GM18499 (cell line): ENCODE data around the gene CLCNKA.
"Not testable (repeated sequence)": the region's sequence is repeated elsewhere in the genome, so short reads cannot be mapped to it uniquely, and the experiment has no call there.

ENCODE experiments used
- ATAC-seq: cut with Tn5 transposase; IDR thresholded peaks from one replicate; pipeline ENCODE4 v1.9.1; 2021; ENCODE audit warnings: moderate number of reproducible peaks; ENCODE audit not compliant: insufficient read depth, unreplicated experiment

Gene CLCNKA

DNA sequence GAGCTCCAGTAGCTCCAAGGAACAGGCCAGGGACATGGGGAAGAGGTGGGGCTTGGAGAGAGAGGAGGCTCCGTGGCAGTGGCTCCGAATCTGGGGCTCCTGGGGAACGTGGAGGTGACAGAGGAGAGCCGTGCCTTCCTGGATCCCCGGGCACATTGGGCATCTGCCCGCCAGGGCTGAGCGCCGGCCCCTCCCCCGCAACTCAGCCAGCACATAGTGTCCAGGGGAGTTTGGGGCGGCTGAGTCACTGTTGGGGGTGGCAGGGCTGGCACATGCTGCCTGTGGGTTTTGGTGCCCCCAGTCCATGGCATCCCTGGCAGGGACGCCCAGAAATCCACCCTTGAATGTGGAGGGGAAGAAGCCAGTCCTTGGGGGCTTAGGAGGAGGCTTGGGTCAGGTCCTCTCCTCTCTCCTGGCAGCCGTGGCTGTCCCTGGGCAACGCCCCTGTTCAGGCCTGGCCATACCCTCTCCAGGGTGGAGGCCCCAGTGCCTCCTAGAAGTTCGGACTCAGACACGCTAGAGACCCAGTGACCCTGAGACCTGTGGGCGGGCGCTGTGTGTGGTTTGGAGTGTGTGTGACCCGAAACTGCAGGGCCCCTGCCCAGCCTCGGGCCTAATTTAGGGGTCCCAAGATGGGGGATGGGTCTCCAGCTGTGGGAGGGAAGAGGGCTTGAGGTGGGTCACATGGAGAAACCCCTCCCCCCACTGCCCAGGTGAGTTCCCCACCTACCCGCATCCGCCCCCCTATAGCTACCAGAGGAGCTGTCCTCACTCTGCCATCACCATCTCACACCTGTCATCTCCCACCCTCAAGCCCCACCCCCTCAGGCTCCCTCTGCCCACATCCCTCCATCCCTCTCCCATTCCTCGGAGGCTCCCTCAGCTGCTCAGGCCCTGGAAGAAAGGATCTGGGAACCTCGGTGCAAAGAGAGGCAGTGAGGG is 5.6 kb upstream of the CLCNKA start:
- ATAC-seq = no peak

- ATAC-seq = no peak
Measured at GRCh38 chr1:16017076-16017460, 4.8 kb upstream of the CLCNKA start.

DNA sequence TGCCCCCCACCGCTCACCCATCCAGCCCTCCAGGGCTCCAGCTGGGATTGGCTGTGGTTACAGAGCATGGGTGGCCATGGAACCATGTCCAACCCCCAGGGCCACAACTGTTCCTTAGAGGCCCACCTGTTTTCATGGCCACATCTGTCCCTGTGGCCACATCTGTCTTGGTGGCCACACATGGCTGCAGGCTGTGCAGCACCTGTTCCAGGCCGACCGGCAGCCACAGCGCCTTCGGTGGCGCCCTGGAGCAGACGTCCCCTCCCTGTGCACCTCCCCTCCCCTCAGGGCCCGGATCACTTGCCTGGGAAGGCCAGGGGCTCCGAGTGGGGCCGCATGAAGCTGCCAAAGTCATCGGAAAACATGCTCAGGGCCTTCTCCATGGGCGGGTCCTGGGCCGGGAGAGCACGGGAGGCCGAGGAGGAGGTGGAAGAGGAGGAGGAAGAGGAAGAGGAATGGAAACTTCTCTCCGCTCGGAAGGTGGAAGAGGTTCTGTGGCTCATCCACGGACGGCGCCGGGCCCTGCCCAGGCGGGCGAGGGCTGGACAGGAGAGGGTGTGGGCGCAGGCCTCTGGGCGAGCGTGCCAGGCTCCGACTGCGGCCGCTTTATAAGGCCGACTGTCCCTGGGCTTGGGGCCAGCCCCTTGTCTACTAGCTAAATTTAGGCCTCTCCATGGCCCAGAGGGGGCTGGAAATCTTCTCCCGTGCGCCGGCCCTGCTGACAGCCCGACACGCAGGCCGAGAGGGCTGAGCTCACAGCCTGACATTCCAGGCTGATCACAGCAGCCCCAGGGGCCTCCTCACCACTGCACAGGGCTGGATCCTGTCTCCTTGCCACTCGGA is 4.2 kb upstream of the CLCNKA start, which contains the start of gene HSPB7:
TSS of gene HSPB7 (minus strand) at position 583 of the 843 bp plus-strand sequence. CDS start at position 503, 80 bp downstream.
- no peak for ATAC-seq

DNA sequence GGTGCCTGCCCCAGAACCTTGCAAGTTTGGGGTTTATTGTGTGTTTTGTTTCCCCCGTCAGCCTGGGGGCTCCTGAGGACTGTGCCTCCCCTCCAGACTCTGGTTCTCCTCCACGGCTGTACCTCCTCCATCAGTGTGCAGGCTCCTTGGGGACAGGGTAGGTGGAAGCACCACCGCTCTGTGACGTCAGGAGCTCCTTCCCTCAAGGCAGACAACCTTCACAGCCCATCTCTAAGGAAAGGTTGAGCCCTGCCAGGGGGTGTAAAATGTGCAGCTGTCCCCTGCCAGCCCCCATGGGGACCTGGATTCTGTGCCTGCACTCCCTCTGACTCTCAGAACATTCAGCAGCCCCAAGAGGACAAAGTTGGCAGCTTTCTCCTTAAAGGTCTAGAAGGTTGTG is 3.5 kb upstream of the CLCNKA start:
- no peak for ATAC-seq

DNA sequence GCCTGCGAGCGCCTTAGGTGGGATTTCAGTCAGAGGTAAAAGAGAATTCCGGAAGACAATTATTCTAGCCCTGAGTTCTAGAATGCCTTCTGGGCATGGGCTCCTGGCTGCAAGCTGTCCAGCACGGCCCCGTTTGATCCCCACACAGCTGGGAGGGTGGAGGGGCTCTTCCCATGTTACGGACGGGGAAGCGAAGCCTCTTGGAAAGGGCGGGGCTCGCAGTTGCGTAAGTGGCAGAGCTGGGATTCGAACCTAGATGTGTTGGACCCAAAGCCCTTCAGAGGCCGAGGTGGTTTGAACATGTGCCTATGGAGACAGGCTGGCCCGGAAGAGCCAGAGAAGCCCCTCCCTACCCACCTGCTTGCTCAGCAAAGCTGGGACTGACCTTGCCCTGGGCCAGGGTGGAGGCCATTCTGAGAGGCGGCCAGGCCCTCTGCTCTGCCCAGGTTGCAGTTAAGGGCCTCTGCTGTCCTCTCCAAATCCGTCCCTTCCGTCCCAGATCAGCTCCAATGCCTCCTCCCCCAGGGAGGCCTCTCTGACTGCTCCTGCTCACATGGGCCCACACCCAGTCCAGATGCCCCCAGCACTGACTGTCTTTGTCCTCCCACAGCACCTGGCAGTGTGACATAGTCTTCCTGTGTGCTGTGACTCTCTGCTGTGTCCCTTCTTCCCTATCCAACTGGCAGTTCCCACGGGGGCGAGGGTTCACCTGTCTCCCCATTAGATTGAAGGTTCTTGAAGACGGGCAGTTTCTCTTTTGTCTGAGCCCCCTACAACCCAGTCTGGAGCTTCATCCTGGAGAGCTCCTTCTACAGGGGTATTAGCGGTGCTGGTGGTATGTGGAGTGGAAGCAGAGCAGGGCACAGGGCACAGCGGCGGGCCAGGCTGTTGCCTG is 2.8 kb upstream of the CLCNKA start:
- no peak for ATAC-seq

- ATAC-seq = no peak
Measured at GRCh38 chr1:16019644-16020277, 2.1 kb upstream of the CLCNKA start.

DNA sequence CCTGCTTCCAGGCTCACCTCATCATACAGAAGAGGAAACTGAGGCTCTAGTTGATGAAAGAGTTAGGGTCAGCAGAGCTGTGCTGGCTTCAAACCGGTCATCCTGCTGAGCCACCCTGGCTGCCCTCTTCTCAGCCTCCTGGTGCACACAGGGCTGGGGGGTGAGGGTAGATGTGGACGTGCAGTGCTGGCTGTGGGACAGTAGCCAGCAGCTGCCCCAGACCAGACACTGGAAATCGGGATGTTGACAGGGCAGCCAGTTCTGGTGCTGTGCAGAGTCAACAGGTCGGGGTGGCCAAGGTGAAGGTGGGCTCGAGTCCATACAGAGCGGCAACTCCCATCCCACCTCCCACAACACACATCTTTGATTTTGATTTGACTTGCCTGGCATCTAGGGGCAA is 1.5 kb upstream of the CLCNKA start:
- no peak for ATAC-seq

- ATAC-seq = not testable (repeated sequence)
Measured at GRCh38 chr1:16020878-16021277, 958 bp upstream of the CLCNKA start.

- no peak for ATAC-seq
Measured at GRCh38 chr1:16022393-16022792, 557 bp downstream of the CLCNKA start.

- ATAC-seq = no peak
Measured at GRCh38 chr1:16023050-16023653, 1.3 kb downstream of the CLCNKA start.

DNA sequence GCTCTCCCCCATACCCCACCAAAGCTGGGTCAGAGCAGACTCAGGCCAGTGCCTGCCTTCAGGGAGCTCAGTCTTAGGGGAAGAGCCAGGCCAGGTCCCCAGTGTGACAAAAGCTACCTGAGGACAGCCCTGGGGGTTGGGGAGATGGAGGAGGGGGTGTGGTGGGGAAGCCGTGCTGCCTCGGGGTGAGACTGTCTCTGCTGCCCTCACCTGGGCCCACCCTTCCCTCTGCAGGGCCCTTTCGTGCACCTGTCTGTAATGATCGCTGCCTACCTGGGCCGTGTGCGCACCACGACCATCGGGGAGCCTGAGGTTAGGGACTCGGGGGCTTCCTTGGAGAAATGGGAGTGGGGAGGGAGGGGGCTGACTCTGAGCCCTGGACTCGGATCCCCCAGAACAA is 4.5 kb downstream of the CLCNKA start:
- ATAC-seq = not testable (repeated sequence)

GRCh38 chr1:16026723-16027484 is 5.1 kb downstream of the CLCNKA start:
- ATAC-seq = no peak

DNA sequence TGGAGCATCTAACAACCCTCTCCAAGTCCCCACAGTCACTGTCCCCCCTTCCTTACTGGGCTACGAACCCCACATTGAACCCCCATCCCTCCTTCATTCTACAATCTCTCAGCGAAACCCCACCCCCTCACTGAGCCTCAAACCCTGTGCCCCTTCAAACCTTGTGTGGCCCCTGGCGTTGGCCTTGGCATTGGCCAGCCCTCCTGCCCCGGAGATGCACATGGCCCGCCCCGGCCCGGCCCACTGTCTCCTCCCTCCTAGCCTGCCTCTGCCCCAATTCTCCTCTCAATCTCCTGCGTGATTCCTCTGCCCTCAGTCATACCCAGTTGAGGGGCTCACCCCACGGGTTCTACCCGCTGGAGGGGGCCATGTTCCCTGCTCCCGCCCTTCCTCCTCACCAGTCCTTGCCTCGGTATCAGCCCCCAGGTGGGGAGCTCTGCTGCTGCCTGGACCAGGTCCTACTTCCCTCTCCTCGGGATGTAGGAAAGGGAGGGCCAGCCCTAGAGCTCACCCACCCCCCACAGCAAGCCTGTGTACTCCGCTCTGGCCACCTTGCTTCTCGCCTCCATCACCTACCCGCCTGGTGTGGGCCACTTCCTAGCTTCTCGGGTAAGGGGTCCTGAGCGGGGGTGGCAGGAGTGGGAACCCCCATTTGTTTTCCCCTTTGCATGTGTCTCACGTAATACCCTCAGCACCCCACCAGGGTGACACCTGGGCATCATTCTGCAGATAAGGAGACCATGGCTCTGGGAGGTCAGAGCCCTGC is 6.6 kb downstream of the CLCNKA start:
- ATAC-seq = no peak

DNA sequence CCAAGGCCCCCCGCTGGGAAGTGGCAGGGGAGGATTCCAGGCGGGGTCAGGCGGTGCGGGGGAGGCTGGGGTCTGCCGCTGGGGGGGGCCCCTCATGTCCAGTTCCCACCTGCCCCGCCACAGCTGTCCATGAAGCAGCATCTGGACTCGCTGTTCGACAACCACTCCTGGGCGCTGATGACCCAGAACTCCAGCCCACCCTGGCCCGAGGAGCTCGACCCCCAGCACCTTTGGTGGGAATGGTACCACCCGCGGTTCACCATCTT is 7.1 kb downstream of the CLCNKA start:
- ATAC-seq = not testable (repeated sequence)

DNA sequence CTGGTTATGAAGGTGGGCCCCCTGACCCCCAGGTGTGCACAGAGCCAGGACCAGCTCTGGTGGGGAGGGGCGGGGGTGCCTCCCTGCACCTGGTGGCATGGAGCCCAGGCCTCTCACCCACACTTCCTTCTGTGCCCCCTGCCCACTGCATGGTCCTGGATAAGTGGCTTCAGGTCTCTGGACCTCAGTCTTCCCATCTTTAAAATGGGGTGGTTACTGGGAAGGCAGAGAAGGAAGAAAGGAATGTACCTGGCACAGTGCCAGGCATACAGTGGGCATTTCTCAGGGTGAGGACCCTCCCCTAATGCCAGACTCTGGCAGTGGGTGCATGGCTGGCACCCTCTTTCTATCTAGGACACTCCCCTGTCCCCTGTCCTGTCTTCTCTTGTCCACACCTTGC is 7.5 kb downstream of the CLCNKA start:
- ATAC-seq = no peak

GRCh38 chr1:16031551-16031950 is 9.7 kb downstream of the CLCNKA start:
- no peak for ATAC-seq

DNA sequence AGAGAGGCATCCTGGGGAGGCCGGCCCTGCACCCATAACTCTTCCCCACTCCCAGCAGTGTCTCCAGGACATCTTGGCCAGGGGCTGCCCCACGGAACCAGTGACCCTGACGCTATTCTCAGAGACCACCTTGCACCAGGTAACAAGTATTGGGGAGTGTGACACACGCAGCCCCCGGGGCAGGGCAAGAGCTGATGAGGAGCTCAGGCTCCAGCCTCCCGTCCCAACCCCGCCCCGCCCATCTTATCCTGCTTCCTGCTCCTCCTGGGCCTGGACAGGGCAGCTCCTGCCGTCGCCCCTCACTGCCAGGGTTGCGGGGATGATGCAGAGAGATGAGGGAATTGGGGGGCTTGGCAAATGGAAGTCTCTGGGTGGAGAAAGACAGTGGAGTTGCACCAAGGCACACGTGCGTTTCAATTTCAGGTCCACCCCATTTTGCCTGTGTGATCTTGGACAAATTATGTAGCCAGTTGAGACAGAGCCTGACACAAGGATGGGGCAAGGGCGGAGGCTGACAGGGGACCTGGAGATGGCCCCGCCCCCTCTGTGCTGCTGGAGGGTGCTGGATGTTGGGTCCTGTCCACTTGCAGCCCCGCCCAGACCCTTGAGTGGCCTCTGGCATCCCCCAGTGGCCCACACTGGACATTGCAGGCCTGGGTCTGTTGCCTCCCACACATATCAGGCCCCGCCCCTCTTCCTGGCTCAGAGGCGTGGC is 10.7 kb downstream of the CLCNKA start:
- ATAC-seq = no peak
